ENCODE results near the gene BCL11A.

DNA sequence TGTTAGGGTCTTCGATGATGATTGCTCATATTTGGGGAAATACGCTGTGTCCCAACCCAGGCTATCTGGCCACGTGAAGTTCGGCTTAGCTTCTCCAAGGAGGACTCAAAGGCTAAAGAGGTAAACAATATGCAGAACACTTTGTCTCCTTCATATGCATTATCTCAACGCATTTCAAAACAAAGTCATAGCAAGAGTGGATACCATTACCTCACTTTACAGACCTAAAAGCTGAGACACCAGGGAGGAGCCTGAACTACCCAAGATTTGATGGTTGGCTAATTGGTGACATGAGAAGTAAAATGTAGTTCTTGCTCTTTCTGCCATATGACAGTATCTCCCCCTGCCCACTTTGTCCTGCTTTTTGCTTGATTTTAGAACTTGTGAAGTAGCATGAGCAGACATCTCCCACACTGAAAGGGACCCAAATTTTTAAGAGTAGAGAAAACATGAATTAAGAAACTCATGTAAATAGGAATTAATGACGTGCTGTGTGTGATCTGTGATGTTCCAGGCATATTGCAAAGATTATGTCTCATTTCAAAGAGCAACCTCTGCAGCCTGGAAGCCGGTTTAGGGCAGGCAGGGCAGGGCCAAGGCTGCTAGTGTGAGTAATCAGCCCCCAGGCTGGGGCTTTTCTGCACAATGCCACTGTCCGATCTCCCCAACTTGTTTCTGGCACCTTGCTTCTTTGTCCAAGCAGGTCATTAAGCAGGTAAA is 144.5 kb downstream of the BCL11A start:
- no peak for TF ChIP-seq POLR2A (IDR thresholded peaks at IDR 0.05; ENCODE audit: low read length)
- no peak for TF ChIP-seq GATA1 (IDR thresholded peaks at IDR 0.05; ENCODE audit: low read depth, low read length)

Data from erythroblast (primary cell).